Bronchial epithelial cell (primary cell): ENCODE measurements around the gene SDHA. TPM values are rescaled to one million over a fixed set of nuclear protein-coding genes. Genes with fewer than 3 reads are reported as not detected.
"Not testable (repeated sequence)": the region's sequence is repeated elsewhere in the genome, so short reads cannot be mapped to it uniquely, and the experiment has no call there.

Source experiments
- DNase-seq: peaks from one replicate; pipeline ENCODE4 v3.0.0-alpha.2; 2010; ENCODE audit warnings: low read depth
- FAIRE-seq: peaks from 2 replicates; lab custom pipeline; 2011; peaks lifted over from hg19 to GRCh38; lab: Jason Lieb, UNC
- H3K27me3 ChIP-seq: 2 replicates; pipeline ENCODE4 v1.5.1; 2011; ENCODE audit warnings: low read length; ENCODE audit not compliant: control insufficient read depth, insufficient read depth
- H3K36me3 ChIP-seq: 2 replicates; pipeline ENCODE4 v1.5.1; 2011; ENCODE audit warnings: low read length; ENCODE audit not compliant: control insufficient read depth, insufficient read depth
- H3K4me3 ChIP-seq: 2 replicates; pipeline ENCODE4 v1.5.1; 2011; ENCODE audit warnings: mild to moderate bottlenecking, low read depth, low read length, control low read depth
- CTCF ChIP-seq: IDR thresholded peaks from 2 replicates; pipeline ENCODE4 v1.5.1; 2011; ENCODE audit warnings: mild to moderate bottlenecking, moderate library complexity, low read length, control low read depth, inconsistent platforms; ENCODE audit not compliant: insufficient read depth, severe bottlenecking
- total RNA-seq: library from RNA; depleted of rRNA; stranded (reverse); fragments of >200 nt; gene quantifications from 2 replicates; pipeline ENCODE4 v1.2.1, GENCODE V29; 2014

SDHA gene
- total RNA-seq, 1 donor from 2014 or later = 136 TPM

GRCh38 chr5:264338-264737, 46.2 kb downstream of the SDHA start:
- FAIRE-seq (no peak), DNase-seq (no peak)
- Histone ChIP-seq H3K36me3 (peaks cover 9% of the 10 kb centered on the region), H3K27me3 (no peaks in the 10 kb centered on the region), H3K4me3 (no peak overlapping the region)
- TF ChIP-seq CTCF = no peak

- H3K27me3 ChIP-seq, FAIRE-seq, H3K4me3 ChIP-seq, H3K36me3 ChIP-seq, DNase-seq: not testable (repeated sequence)
Measured at GRCh38 chr5:266311-267026, 48.3 kb downstream of the SDHA start.

- DNase-seq (no peak), FAIRE-seq (no peak)
- Histone ChIP-seq H3K27me3 (no peaks in the 10 kb centered on the region), H3K36me3 (peaks cover 9% of the 10 kb centered on the region), H3K4me3 (no peak overlapping the region)
- no peak for TF ChIP-seq CTCF
Measured at GRCh38 chr5:267716-268115, 49.6 kb downstream of the SDHA start.

GRCh38 chr5:270340-270739, 52.2 kb downstream of the SDHA start:
- Histone ChIP-seq H3K27me3 (no peaks in the 10 kb centered on the region), H3K4me3 (no peak overlapping the region), H3K36me3 (peaks cover 6% of the 10 kb centered on the region)
- TF ChIP-seq CTCF = no peak
- FAIRE-seq (no peak), DNase-seq (no peak)

GRCh38 chr5:271828-272167, 53.7 kb downstream of the SDHA start:
- not testable (repeated sequence) for FAIRE-seq, H3K36me3 ChIP-seq, H3K27me3 ChIP-seq, DNase-seq
- peak overlapping the region; percentile 97 for H3K4me3 ChIP-seq

- not testable (repeated sequence) for H3K4me3 ChIP-seq, DNase-seq, FAIRE-seq, H3K36me3 ChIP-seq, H3K27me3 ChIP-seq
Measured at GRCh38 chr5:273091-273490, 55.0 kb downstream of the SDHA start.

- DNase-seq, H3K36me3 ChIP-seq, H3K4me3 ChIP-seq, FAIRE-seq, H3K27me3 ChIP-seq: not testable (repeated sequence)
Measured at GRCh38 chr5:273491-273890, 55.4 kb downstream of the SDHA start.

GRCh38 chr5:274346-274745, 56.2 kb downstream of the SDHA start:
- H3K4me3 ChIP-seq, FAIRE-seq: not testable (repeated sequence)

More at GRCh38 chr5:274346-274745, 56.2 kb downstream of the SDHA start:
- not testable (repeated sequence) for H3K27me3 ChIP-seq, DNase-seq
- H3K36me3 ChIP-seq = peaks cover 10% of the 10 kb centered on the region
